GM12875 (cell line): ENCODE measurements around the gene VSIR.

ENCODE experiments used
- H3K4me3 ChIP-seq: one replicate; pipeline ENCODE4 v1.5.1; 2011; ENCODE audit warnings: low read depth, low read length, control low read depth
- CTCF ChIP-seq: IDR thresholded peaks from 2 replicates; pipeline ENCODE4 v1.5.1; 2011; ENCODE audit warnings: low read depth, mild to moderate bottlenecking, control low read depth, inconsistent platforms, low read length, moderate library complexity, borderline replicate concordance; ENCODE audit not compliant: insufficient read depth

Gene VSIR

GRCh38 chr10:71771821-71772617, 1.3 kb downstream of the VSIR start:
- no peak for TF ChIP-seq CTCF
- H3K4me3 ChIP-seq: peak overlapping the region; percentile 28

GRCh38 chr10:71771204-71771603, 2.1 kb downstream of the VSIR start:
- no peak overlapping the region for H3K4me3 ChIP-seq
- no peak for TF ChIP-seq CTCF

DNA sequence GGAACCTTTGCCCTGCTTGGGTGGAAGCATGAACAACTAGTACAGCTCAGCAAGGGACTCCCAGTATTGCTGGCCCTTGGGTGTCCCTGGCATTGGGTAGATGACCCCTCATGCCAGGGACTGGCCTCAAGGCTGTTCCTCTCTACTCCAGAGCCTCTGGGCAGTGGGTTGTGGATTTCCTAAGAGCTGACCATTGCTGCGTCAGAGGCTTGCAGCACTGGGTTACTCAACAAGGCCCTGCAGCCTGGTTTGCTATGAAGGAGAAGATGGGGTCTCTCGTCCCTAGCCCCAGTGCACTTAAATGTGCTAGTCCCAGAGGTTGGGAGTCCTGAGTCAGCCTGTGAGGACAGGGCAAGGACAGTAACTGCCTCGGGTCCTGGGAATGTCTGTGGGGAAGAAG, 2.5 kb downstream of the VSIR start:
- H3K4me3 ChIP-seq: no peak overlapping the region
- TF ChIP-seq CTCF: no peak

DNA sequence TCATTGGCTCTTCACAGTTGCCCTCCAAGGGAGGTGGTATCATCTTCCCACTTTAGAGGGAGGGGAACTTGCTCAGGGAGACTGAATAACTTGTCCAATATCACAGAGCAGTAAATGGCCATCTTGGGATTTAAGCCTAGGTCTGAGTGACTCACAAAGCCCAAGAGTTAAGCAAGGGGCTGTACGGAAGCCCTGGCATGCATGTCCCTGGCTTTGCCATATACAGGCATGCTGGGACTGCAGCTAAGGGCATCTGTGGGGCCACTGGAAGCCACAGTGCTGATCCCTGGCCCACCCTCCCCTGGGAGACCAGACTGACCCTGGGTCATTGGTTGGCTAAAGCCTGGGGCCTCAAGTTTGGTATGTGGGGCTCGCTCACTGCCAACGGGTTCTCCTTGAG, 3.1 kb downstream of the VSIR start:
- no peak overlapping the region for H3K4me3 ChIP-seq
- TF ChIP-seq CTCF: no peak

- H3K4me3 ChIP-seq: no peak overlapping the region
- TF ChIP-seq CTCF: no peak
Observed at GRCh38 chr10:71769279-71769823, 4.0 kb downstream of the VSIR start.

DNA sequence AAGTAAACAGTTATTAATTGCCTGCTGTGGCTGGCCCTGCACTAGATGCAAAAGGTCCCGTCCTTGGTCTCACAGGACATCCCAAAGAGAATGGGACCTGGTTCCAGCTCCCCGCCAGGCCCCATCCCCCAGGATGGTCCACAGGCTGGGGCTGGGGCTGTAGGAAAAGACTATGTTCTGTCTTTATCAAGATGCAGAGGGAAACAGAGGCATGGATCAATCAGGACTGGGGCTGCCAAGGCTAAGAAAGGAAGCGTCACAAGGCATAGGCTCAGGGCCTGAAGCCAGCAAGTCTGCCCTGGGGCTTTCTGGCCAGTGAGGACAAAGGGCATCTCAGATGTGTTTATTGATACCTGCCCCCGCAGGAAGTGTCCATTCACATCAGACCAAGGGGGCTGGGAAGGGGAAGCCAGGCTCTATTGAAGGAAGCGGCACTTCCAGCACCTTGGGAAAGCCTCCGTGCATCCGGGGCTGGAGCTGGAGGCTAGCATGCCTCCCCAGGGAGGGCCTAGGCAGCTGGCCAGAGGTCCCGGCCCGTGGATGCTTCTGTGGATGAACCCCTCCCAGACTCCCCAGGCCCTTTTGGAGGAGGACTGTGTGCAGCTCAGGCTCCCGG, 5.8 kb downstream of the VSIR start:
- no peak overlapping the region for H3K4me3 ChIP-seq
- no peak for TF ChIP-seq CTCF
